ENCODE results near the gene CKS2. TPM values are rescaled to one million over a fixed set of nuclear protein-coding genes. Genes with fewer than 3 reads are reported as not detected.
A peak's percentile ranks its signal among the peaks of the same experiment; 100 is the strongest.

CKS2 gene
- total RNA-seq, 2 donors from 2014 or later = 202 to 384 TPM

DNA sequence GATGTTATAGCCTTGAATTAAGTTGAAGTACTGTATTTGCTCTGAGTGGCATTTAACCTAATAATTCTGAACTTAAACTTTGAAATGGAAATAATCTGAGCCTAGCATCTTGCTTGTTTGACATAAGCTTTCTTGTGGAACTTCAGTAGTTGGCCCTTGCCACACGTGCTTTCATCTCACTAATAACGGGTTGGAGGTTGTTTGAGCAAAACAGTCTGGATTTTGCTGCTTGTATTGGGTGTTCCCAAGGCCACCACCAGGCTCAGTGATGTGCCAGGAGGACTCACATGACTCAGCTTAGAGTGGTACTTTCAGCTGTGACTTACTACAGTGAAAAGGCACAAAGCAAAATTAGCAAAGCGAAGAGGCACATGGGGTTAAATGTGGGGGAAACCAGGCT, 43.0 kb downstream of the CKS2 start:
- peaks cover 13% of the 10 kb centered on the region in 2 donors for H3K36me3 Mint-ChIP-seq
- peak overlapping the region in 1 of 2 donors; percentile 65 for H3K27ac Mint-ChIP-seq
- DNase-seq (ENCODE audit: low spot score in 2 of 2) (no peak), ATAC-seq (no peak)
- H3K9me3 Mint-ChIP-seq = no peaks in the 10 kb centered on the region

DNA sequence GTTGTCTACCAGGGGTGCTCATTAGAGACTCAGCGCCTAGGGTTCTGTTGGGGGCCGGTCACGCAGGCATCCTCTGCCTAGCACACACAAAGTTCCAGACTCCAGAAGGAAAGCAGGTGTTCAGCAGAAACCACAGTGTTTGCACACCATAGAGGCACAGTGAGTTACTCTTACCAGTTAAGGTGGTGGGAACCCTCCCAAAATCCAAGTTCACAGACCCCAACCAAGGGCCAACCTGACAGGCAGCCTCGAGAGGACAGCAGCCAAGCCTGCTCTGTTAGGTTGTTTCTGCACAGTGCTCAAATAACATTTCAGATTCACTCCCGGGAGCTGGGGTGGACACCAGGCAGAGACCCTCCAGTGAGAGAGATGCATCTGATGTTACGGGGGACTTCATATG, 43.5 kb downstream of the CKS2 start:
- Mint-ChIP-seq H3K36me3 (peaks cover 13% of the 10 kb centered on the region in 2 donors), H3K9me3 (no peaks in the 10 kb centered on the region), H3K27ac (no peak overlapping the region)
- no peak for ATAC-seq
- DNase-seq (ENCODE audit: low spot score in 2 of 2) = no peak

DNA sequence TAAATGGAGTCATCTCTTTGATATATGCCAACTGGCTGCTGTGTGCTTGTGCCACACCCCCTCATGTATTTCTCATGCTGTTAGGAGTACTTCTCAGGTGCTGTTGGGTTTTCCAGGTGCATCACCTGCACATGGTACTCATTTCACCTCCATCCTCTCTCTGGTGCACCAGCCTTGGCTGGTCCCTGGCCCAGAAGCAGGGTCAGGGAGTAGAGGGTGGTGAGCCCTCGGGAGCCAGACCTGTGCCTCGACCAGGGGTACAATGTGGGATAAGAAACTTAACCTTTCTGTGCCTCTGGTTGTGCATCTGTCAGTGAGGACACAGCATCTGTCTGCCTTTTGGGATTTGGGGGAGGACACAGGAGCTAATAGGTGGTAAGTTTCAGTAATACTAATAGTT, 45.8 kb downstream of the CKS2 start:
- H3K27ac Mint-ChIP-seq = peak overlapping the region; percentile 47 to 53
- ATAC-seq = no peak
- peaks cover 9 to 19% of the 10 kb centered on the region in 2 donors for H3K36me3 Mint-ChIP-seq
- peak in 1 of 2 donors; percentile 25 for DNase-seq (ENCODE audit: low spot score in 2 of 2)
- no peaks in the 10 kb centered on the region for H3K9me3 Mint-ChIP-seq

- peak overlapping the region; percentile 53 to 93 for H3K27ac Mint-ChIP-seq
- peak in 1 of 2 donors; percentile 34 for DNase-seq (ENCODE audit: low spot score in 2 of 2)
- peak; percentile 9 to 17 for ATAC-seq
- no peaks in the 10 kb centered on the region for H3K9me3 Mint-ChIP-seq
- peaks cover 9 to 19% of the 10 kb centered on the region in 2 donors for H3K36me3 Mint-ChIP-seq
These were observed 46.6 kb downstream of the CKS2 start for GRCh38 chr9:89357331-89358197.

GRCh38 chr9:89358376-89358916, 47.5 kb downstream of the CKS2 start:
- peaks cover 9 to 19% of the 10 kb centered on the region in 2 donors for H3K36me3 Mint-ChIP-seq
- ATAC-seq (peak in 1 of 2 donors; percentile 5), DNase-seq (ENCODE audit: low spot score in 2 of 2) (peak in 1 of 2 donors; percentile 26)
- no peaks in the 10 kb centered on the region for H3K9me3 Mint-ChIP-seq
- H3K27ac Mint-ChIP-seq = peak overlapping the region in 1 of 2 donors; percentile 72

- peaks cover 9 to 19% of the 10 kb centered on the region in 2 donors for H3K36me3 Mint-ChIP-seq
- H3K9me3 Mint-ChIP-seq = no peaks in the 10 kb centered on the region
- H3K27ac Mint-ChIP-seq = peak overlapping the region in 1 of 2 donors; percentile 29
- ATAC-seq (no peak), DNase-seq (ENCODE audit: low spot score in 2 of 2) (peak in 1 of 2 donors; percentile 16)
These were observed 48.0 kb downstream of the CKS2 start for GRCh38 chr9:89358985-89359384.

GRCh38 chr9:89359751-89360261, 48.8 kb downstream of the CKS2 start:
- Mint-ChIP-seq H3K36me3 (peaks cover 9 to 19% of the 10 kb centered on the region in 2 donors), H3K9me3 (no peaks in the 10 kb centered on the region), H3K27ac (peak overlapping the region; percentile 58 to 65)
- ATAC-seq (peak; percentile 11 to 74), DNase-seq (ENCODE audit: low spot score in 2 of 2) (peak in 1 of 2 donors; percentile 33)

DNA sequence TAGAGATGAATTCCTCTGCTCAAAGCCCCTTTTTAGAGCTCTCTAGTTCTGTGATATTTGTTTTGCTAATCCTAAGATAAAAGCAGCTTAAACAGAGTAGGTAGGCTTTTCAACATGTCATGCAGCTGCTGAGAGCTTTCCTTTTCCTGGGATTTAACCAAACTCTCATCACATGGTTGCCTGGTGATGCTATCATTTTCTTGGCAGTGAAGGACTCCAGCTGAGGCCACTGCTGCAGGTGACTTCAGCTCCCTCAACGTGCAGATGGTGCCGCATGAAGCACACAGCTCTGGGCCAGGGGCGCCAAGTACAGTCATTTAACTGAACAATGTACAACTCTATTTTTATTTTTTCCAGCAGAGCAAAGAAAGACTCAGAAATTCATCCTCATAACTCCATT, 49.5 kb downstream of the CKS2 start:
- Mint-ChIP-seq H3K9me3 (no peaks in the 10 kb centered on the region), H3K27ac (peak overlapping the region in 1 of 2 donors; percentile 65), H3K36me3 (peaks cover 9 to 19% of the 10 kb centered on the region in 2 donors)
- ATAC-seq (no peak), DNase-seq (ENCODE audit: low spot score in 2 of 2) (no peak)

GRCh38 chr9:89361031-89361430, 50.0 kb downstream of the CKS2 start:
- ATAC-seq (no peak), DNase-seq (ENCODE audit: low spot score in 2 of 2) (peak in 1 of 2 donors; percentile 31)
- H3K27ac Mint-ChIP-seq = peak overlapping the region in 1 of 2 donors; percentile 3
- peaks cover 9 to 19% of the 10 kb centered on the region in 2 donors for H3K36me3 Mint-ChIP-seq
- H3K9me3 Mint-ChIP-seq = no peaks in the 10 kb centered on the region

DNA sequence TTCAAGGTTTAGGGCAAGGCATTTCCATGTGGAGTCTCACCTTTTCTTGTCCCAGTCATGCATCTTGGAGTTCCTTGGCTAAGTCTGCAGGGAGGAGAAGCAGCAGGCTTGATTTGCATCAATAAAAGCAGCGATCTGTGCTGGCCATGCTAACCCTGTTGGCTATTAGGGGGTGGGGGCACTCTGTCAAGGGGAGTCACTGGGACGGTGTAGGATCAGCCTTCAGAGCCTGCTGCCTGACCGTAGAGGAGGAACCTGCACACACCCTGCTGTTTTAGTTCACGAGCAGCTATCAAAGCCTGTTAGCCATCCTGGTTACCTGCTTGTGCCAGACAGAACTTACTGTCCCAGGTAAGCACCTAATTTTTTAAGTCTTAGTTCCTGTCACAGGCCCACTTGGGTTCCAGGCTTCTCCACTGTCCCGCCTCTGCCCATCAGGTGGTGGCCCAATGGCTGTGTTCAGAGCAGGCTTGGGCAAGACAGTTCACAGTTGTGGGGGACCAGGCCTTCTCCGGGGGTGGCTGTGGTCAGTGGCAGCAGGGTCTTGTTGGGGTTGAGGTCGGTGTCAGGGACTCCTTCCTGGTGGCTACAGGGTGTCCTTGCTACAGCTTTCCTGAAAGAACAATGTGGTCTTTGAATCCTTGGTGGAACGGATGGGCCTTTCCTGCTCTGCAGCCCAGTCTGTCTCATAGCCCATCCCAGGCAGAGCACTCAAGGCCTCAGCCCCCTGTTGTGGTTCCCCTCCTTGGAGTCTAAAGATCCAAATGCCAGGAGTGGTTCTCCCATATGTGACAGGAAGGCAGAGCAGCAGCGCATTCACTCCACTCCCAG, 51.0 kb downstream of the CKS2 start:
- peak in 1 of 2 donors; percentile 31 for DNase-seq (ENCODE audit: low spot score in 2 of 2)
- Mint-ChIP-seq H3K27ac (no peak overlapping the region), H3K9me3 (no peaks in the 10 kb centered on the region), H3K36me3 (peaks cover 9 to 19% of the 10 kb centered on the region in 2 donors)
- no peak for ATAC-seq

- no peaks in the 10 kb centered on the region for H3K9me3 Mint-ChIP-seq
- peak in 1 of 2 donors; percentile 30 for DNase-seq (ENCODE audit: low spot score in 2 of 2)
- no peak for ATAC-seq
- peaks cover 3 to 19% of the 10 kb centered on the region in 2 donors for H3K36me3 Mint-ChIP-seq
- H3K27ac Mint-ChIP-seq = no peak overlapping the region
These were observed 51.8 kb downstream of the CKS2 start for GRCh38 chr9:89362647-89363310.

DNA sequence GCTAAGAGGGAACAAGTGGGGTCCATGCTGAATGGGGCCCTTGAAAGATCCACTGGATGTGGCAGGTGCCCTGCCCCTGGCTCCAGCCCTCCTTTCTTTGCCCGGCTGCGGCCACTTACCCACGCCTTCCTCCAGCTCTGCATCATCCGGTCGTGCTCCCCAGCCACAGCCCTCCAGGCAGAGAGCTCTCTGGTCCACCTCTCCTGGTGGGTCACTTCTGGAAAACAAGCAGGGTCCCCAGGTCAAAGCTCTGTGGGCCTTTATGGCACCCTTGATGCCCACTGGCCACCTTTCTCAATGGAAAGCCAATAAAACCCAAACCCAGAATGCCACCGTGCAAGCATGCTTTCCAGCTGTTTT, 52.3 kb downstream of the CKS2 start:
- Mint-ChIP-seq H3K36me3 (peaks cover 0 to 19% of the 10 kb centered on the region in 2 donors), H3K27ac (peak overlapping the region in 1 of 2 donors; percentile 88), H3K9me3 (no peaks in the 10 kb centered on the region)
- no peak for ATAC-seq
- peak in 1 of 2 donors; percentile 45 for DNase-seq (ENCODE audit: low spot score in 2 of 2)

DNA sequence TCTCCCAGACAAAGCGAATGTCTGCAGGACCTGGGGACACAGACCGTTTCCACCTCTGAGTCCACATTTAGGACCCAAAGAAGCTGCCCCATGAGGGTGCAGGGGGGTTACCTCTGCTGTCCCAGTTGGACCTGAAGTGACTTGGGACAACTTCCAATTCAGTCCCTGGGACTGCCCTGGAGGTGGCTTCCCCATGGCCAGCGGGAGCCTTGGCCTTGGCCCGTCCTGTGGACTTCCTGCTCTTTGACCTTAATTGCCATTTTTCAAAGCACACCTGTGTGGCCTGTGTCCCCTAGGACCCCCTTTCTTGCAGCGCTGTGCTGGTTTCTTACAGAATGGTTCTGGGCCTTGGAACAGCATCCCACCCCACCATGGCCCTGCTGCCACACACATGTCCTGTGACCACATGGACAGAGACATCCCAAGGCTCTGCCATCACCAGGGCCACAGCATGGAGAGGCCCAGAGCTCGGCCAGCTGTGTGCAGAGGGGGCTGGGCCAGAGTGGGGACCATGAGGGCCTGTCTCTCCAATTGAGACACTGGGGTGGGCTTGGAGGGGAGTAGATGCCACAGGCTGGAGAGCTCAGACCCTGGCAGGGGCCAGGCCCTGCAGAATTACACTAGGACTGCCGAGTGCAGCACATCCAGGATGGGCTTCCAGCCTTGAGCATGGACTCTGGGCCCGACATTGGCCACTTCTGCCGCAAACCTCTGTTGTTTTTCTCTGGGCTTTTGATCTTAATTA, 53.1 kb downstream of the CKS2 start:
- H3K9me3 Mint-ChIP-seq = no peaks in the 10 kb centered on the region
- peak in 1 of 2 donors; percentile 1 for ATAC-seq
- H3K27ac Mint-ChIP-seq = peak overlapping the region; percentile 69 to 88
- DNase-seq (ENCODE audit: low spot score in 2 of 2) = peak in 1 of 2 donors; percentile 51
- peaks cover 0 to 13% of the 10 kb centered on the region in 2 donors for H3K36me3 Mint-ChIP-seq

GRCh38 chr9:89364666-89365531, 53.9 kb downstream of the CKS2 start:
- Mint-ChIP-seq H3K9me3 (no peaks in the 10 kb centered on the region), H3K36me3 (peaks cover 0 to 13% of the 10 kb centered on the region in 2 donors), H3K27ac (peak overlapping the region; percentile 69 to 89)
- ATAC-seq (peak in 1 of 2 donors; percentile 1), DNase-seq (ENCODE audit: low spot score in 2 of 2) (peak in 1 of 2 donors; percentile 28)

DNA sequence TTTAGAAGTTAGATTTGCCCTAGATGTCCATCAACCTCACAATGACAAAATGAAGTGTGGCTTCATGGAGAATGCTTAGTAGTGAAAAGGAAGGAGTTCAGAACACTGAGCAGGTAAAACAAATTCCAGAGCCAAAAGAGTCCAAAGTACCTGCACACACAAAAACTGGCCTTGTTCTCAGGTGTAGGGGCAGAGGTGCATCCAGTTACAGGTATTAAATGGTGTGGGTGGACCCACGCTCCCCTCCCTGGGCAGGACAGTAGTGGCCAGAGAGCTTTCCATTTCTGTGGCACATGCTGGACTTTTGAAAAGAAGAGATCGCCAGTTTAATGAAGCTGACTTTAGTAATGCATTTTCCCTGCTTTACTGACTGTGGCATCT, 54.5 kb downstream of the CKS2 start:
- Mint-ChIP-seq H3K27ac (peak overlapping the region in 1 of 2 donors; percentile 89), H3K9me3 (no peaks in the 10 kb centered on the region), H3K36me3 (peaks cover 0 to 12% of the 10 kb centered on the region in 2 donors)
- ATAC-seq = no peak
- DNase-seq (ENCODE audit: low spot score in 2 of 2) = peak in 1 of 2 donors; percentile 38
